Right lobe of liver (tissue), 6 donors: ENCODE data around the gene TM9SF2. TPM values are rescaled to one million over a fixed set of nuclear protein-coding genes. Genes with fewer than 3 reads are reported as not detected.

Experiments used
- ATAC-seq, 4 donors: fragments of 200-7000 bp; cut with Tn5 transposase; one replicate each; pipeline ENCODE4 v1.9.1; 2020; ENCODE audit warnings: mild to moderate bottlenecking in 4 of 4, moderate library complexity in 4 of 4
- DNase-seq, 3 donors: peaks; one replicate each; pipeline ENCODE4 v3.0.0-alpha.2; 2020
- H3K27ac ChIP-seq, 3 donors: fragments of 200-600 bp; one replicate each; pipeline ENCODE4 v1.8.0; 2022
- H3K27me3 ChIP-seq, 2 donors: fragments of 200-600 bp; one replicate each; pipeline ENCODE4 v1.8.0; 2022
- H3K36me3 ChIP-seq, 4 donors: fragments of 200-600 bp; sonication (generic) in 1 of 4; one replicate each; pipeline versions ENCODE4 v1.5.1 to v1.8.0; 2017 to 2022; ENCODE audit warnings: control low read depth in 1 of 4
- H3K4me1 ChIP-seq, 4 donors: fragments of 200-600 bp; sonication (generic) in 1 of 4; one replicate each; pipeline versions ENCODE4 v1.5.1 to v1.8.0; 2017 to 2022; ENCODE audit warnings: control low read depth in 1 of 4
- H3K4me3 ChIP-seq, 3 donors: fragments of 200-600 bp; one replicate each; pipeline ENCODE4 v1.8.0; 2022
- H3K9me3 ChIP-seq, 4 donors: fragments of 200-600 bp; sonication (generic) in 1 of 4; one replicate each; pipeline versions ENCODE4 v1.5.1 to v1.8.0; 2017 to 2022; ENCODE audit warnings: control low read depth in 1 of 4
- POLR2A ChIP-seq: fragments of 450-650 bp; IDR thresholded peaks from one replicate; pipeline ENCODE4 v1.6.1; 2017; ENCODE audit warnings: antibody characterized with exemption, mild to moderate bottlenecking
- WGBS: methylation state at CpG from one replicate; pipeline ENCODE4 v1.1.6; 2018; ENCODE audit warnings: low coverage, low lambda C conversion rate; ENCODE audit not compliant: insufficient coverage; ENCODE audit errors: missing lambda C conversion rate; 5-methylcytosine and 5-hydroxymethylcytosine counted together
- intact Hi-C, 2 donors: fragments of 100-400 bp; cut with DNase I; formaldehyde crosslinking; loops; one replicate each; pipeline versions ENCODE4 v1.11.2 to v1.14.1; 2022
- total RNA-seq, 6 experiments: library from RNA; depleted of rRNA in 2 of 6; stranded (reverse); fragments of >200 nt in 2 of 6; fragmentation: NEBNext Ultra II Directional in 3 of 6; extraction: Animal tissue kit (Norgen Biotek cat#: 25700) in 3 of 6; gene quantifications; one replicate each; pipeline versions ENCODE4 v1.1.0 to v1.2.4, GENCODE V29; 2016 to 2023
- TF ChIP-seq, protein P1 (sequence below), 4 donors: fragments of 200-600 bp in 3 of 4; fragments of 450-650 bp in 1 of 4; IDR thresholded peaks; one replicate each; pipeline versions ENCODE4 v1.5.1 to v1.8.0; 2016 to 2022; ENCODE audit warnings: antibody characterized with exemption in 4 of 4, mild to moderate bottlenecking in 2 of 4
- donor health status: DM: no; HTN: yes; CAD: no.
- donor health status: DM: no; HTN: no; CAD: no.
- donor health status: DM: no; HTN: no; CAD: no.
- donor health status: DM: no; HTN: yes; CAD: no.
- donor health status: DM: no; HTN: yes; CAD: no.

Gene TM9SF2
- total RNA-seq, 6 experiments from 2014 or later: 83.6 to 102 (median 92.2) TPM

DNA sequence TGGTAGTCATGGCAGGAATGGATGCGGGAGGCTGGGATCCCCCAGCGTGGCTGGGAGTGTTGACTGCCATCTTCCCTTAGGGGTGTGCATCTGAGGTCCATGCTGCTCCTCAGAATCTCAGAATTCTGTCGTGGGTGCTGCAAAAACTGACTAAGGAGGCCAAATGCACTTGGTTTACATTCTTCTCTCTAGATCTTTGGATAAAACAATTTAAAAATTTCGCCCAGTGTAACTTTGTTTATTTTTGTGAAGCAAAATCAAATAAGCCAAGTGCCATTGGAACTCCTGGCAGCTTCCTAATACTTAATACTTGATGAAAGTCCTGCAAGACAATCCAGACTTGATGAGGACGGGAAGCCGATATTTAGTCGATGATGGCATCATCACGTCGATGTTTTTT is 27.8 kb upstream of the TM9SF2 start:
- H3K9me3 ChIP-seq: no peaks in the 10 kb centered on the region
- no peak overlapping the region for H3K4me3 ChIP-seq
- no peak for DNase-seq
- no peaks in the 10 kb centered on the region for H3K4me1 ChIP-seq
- H3K36me3 ChIP-seq: no peaks in the 10 kb centered on the region
- TF ChIP-seq, protein P1, sequence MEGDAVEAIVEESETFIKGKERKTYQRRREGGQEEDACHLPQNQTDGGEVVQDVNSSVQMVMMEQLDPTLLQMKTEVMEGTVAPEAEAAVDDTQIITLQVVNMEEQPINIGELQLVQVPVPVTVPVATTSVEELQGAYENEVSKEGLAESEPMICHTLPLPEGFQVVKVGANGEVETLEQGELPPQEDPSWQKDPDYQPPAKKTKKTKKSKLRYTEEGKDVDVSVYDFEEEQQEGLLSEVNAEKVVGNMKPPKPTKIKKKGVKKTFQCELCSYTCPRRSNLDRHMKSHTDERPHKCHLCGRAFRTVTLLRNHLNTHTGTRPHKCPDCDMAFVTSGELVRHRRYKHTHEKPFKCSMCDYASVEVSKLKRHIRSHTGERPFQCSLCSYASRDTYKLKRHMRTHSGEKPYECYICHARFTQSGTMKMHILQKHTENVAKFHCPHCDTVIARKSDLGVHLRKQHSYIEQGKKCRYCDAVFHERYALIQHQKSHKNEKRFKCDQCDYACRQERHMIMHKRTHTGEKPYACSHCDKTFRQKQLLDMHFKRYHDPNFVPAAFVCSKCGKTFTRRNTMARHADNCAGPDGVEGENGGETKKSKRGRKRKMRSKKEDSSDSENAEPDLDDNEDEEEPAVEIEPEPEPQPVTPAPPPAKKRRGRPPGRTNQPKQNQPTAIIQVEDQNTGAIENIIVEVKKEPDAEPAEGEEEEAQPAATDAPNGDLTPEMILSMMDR (IDR thresholded peaks at IDR 0.05): no peak
- TF ChIP-seq POLR2A: no peak
- intact Hi-C loops: no loop called here
- H3K27ac ChIP-seq: no peak overlapping the region
- no peaks in the 10 kb centered on the region for H3K27me3 ChIP-seq
- ATAC-seq: no peak
- WGBS: 84% methylated on average over 8 of the region's 9 CpGs

DNA sequence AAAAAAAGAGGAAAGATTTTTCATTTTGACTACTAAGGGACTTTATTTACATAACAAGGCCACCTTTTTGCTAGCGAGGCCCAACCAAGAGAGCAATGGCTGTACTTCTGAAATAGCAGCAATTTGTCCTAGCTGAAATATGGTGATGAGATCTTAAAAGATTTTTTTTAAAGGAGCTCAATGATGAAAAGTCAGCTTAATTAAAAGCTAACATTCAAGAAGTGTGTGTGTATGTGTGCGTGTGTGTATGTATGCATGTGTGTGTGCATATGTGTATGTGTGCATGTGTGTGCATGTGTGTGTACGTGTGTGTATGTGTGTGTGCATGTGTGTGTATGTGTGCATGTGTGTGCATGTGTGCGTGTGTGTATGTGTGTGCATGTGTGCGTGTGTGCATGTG is 24.6 kb upstream of the TM9SF2 start:
- H3K27ac ChIP-seq: no peak overlapping the region
- intact Hi-C loops: no loop called here
- WGBS: 50% methylated on average over 2 of the region's 5 CpGs
- H3K4me1 ChIP-seq: no peaks in the 10 kb centered on the region
- TF ChIP-seq, protein P1 (IDR thresholded peaks at IDR 0.05): no peak
- TF ChIP-seq POLR2A: no peak
- no peak overlapping the region for H3K4me3 ChIP-seq
- DNase-seq (no peak), ATAC-seq (no peak)
- H3K36me3 ChIP-seq: no peaks in the 10 kb centered on the region
- H3K9me3 ChIP-seq: no peaks in the 10 kb centered on the region
- no peaks in the 10 kb centered on the region for H3K27me3 ChIP-seq

DNA sequence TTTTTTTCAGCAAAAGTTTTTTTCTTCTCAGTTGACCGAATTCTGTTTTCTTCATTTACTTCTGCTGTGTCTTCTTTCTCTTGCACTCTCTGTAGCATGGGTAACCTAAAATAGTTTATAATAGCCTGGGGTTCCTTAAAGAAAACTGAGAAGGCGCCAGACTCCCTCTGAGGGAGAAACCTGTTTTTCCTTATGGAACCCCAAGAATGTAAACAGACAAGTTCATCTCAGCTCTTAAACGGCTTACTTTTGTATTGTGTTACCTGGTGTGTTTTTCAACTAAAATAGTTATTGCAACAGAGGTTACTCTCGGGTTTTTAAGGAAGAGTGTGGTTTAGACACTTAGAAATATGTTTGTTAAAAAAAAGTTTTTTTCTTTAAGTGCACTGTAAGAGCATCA is 23.8 kb upstream of the TM9SF2 start:
- no peak overlapping the region for H3K4me3 ChIP-seq
- H3K4me1 ChIP-seq: no peaks in the 10 kb centered on the region
- H3K27me3 ChIP-seq: no peaks in the 10 kb centered on the region
- no peak for DNase-seq
- H3K27ac ChIP-seq: no peak overlapping the region
- intact Hi-C loops: no loop called here
- ATAC-seq: no peak
- no peaks in the 10 kb centered on the region for H3K36me3 ChIP-seq
- WGBS: 68% methylated on average over 4 of the region's 4 CpGs
- H3K9me3 ChIP-seq: no peaks in the 10 kb centered on the region
- TF ChIP-seq POLR2A: no peak
- TF ChIP-seq, protein P1 (IDR thresholded peaks at IDR 0.05): no peak

DNA sequence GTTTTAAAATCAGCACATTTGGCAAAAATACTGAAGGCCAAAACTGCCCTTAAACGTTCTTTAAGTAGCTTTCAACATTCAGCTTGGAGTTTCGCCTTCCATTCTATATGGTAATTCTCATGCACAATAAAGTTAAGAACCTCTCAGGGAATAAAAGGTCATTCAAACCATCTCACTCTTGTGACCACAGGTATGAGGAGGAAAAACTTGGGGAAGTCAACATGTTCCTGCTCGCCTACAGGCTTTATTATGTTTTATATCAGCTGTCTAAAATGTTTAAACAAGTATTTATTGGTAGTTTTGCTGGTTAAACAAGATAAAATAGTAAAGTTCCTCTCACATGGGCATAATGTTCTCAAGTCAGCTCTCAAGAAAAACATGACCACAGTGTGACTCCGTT is 19.9 kb upstream of the TM9SF2 start:
- Histone ChIP-seq H3K27ac (no peak overlapping the region), H3K36me3 (no peaks in the 10 kb centered on the region)

More for the DNA sequence above, 19.9 kb upstream of the TM9SF2 start:
- H3K27me3 ChIP-seq: no peaks in the 10 kb centered on the region
- WGBS: 89% methylated on average over 4 of the region's 4 CpGs
- H3K4me3 ChIP-seq: no peak overlapping the region
- ATAC-seq (no peak), DNase-seq (no peak)
- no peaks in the 10 kb centered on the region for H3K9me3 ChIP-seq
- H3K4me1 ChIP-seq: no peaks in the 10 kb centered on the region
- intact Hi-C loops: no loop called here
- no peak for TF ChIP-seq POLR2A
- TF ChIP-seq, protein P1 (IDR thresholded peaks at IDR 0.05): no peak
